ENCODE data around the gene SUSD5. TPM values are rescaled to one million over a fixed set of nuclear protein-coding genes. Genes with fewer than 3 reads are reported as not detected.

Gene SUSD5
- total RNA-seq, 1 donor from 2014 or later: 22.7 TPM

- no peak overlapping the region for H3K27ac Mint-ChIP-seq (ENCODE audit: unreplicated experiment)
- H3K36me3 Mint-ChIP-seq (ENCODE audit: unreplicated experiment): peaks cover 12% of the 10 kb centered on the region
- no peak overlapping the region for H3K4me3 Mint-ChIP-seq (ENCODE audit: unreplicated experiment)
- no peaks in the 10 kb centered on the region for H3K27me3 Mint-ChIP-seq (ENCODE audit: unreplicated experiment)
- H3K9me3 Mint-ChIP-seq (ENCODE audit: unreplicated experiment): peaks cover 3% of the 10 kb centered on the region
- peaks cover 8% of the 10 kb centered on the region for H3K4me1 Mint-ChIP-seq (ENCODE audit: unreplicated experiment)
- no peak for DNase-seq (ENCODE audit: extremely low spot score, unreplicated experiment)
- no peak for TF ChIP-seq CTCF (IDR thresholded peaks at IDR 0.05)
These were observed 58.6 kb downstream of the SUSD5 start for GRCh38 chr3:33159981-33160380.

GRCh38 chr3:33159234-33159633 lies 59.4 kb downstream of the SUSD5 start:
- Mint-ChIP-seq H3K4me3 (ENCODE audit: unreplicated experiment) (no peak overlapping the region), H3K36me3 (ENCODE audit: unreplicated experiment) (peaks cover 12% of the 10 kb centered on the region), H3K9me3 (ENCODE audit: unreplicated experiment) (peaks cover 3% of the 10 kb centered on the region), H3K27me3 (ENCODE audit: unreplicated experiment) (no peaks in the 10 kb centered on the region), H3K27ac (ENCODE audit: unreplicated experiment) (no peak overlapping the region), H3K4me1 (ENCODE audit: unreplicated experiment) (peaks cover 8% of the 10 kb centered on the region)
- no peak for TF ChIP-seq CTCF (IDR thresholded peaks at IDR 0.05)
- DNase-seq (ENCODE audit: extremely low spot score, unreplicated experiment): no peak

GRCh38 chr3:33155301-33155700 lies 63.3 kb downstream of the SUSD5 start:
- H3K27ac Mint-ChIP-seq (ENCODE audit: unreplicated experiment): no peak overlapping the region
- H3K27me3 Mint-ChIP-seq (ENCODE audit: unreplicated experiment): no peaks in the 10 kb centered on the region
- DNase-seq (ENCODE audit: extremely low spot score, unreplicated experiment): no peak
- peaks cover 14% of the 10 kb centered on the region for H3K4me1 Mint-ChIP-seq (ENCODE audit: unreplicated experiment)
- H3K36me3 Mint-ChIP-seq (ENCODE audit: unreplicated experiment): peaks cover 10% of the 10 kb centered on the region
- H3K4me3 Mint-ChIP-seq (ENCODE audit: unreplicated experiment): no peak overlapping the region
- TF ChIP-seq CTCF (IDR thresholded peaks at IDR 0.05): no peak
- no peaks in the 10 kb centered on the region for H3K9me3 Mint-ChIP-seq (ENCODE audit: unreplicated experiment)

GRCh38 chr3:33153782-33154181 lies 64.8 kb downstream of the SUSD5 start:
- no peaks in the 10 kb centered on the region for H3K27me3 Mint-ChIP-seq (ENCODE audit: unreplicated experiment)
- H3K4me1 Mint-ChIP-seq (ENCODE audit: unreplicated experiment): peaks cover 14% of the 10 kb centered on the region
- TF ChIP-seq CTCF (IDR thresholded peaks at IDR 0.05): no peak
- H3K27ac Mint-ChIP-seq (ENCODE audit: unreplicated experiment): no peak overlapping the region
- no peak for DNase-seq (ENCODE audit: extremely low spot score, unreplicated experiment)
- no peak overlapping the region for H3K4me3 Mint-ChIP-seq (ENCODE audit: unreplicated experiment)
- no peaks in the 10 kb centered on the region for H3K9me3 Mint-ChIP-seq (ENCODE audit: unreplicated experiment)
- H3K36me3 Mint-ChIP-seq (ENCODE audit: unreplicated experiment): peaks cover 10% of the 10 kb centered on the region

GRCh38 chr3:33152363-33153360 lies 65.9 kb downstream of the SUSD5 start:
- H3K27ac Mint-ChIP-seq (ENCODE audit: unreplicated experiment): no peak overlapping the region
- H3K9me3 Mint-ChIP-seq (ENCODE audit: unreplicated experiment): peaks cover 4% of the 10 kb centered on the region
- H3K4me1 Mint-ChIP-seq (ENCODE audit: unreplicated experiment): peaks cover 21% of the 10 kb centered on the region
- H3K36me3 Mint-ChIP-seq (ENCODE audit: unreplicated experiment): peaks cover 12% of the 10 kb centered on the region
- no peak for TF ChIP-seq CTCF (IDR thresholded peaks at IDR 0.05)
- no peak overlapping the region for H3K4me3 Mint-ChIP-seq (ENCODE audit: unreplicated experiment)
- no peaks in the 10 kb centered on the region for H3K27me3 Mint-ChIP-seq (ENCODE audit: unreplicated experiment)
- DNase-seq (ENCODE audit: extremely low spot score, unreplicated experiment): peak; percentile 59
